GM19193 (cell line): ENCODE measurements around the gene SLC4A2.

Source experiments
- POLR2A ChIP-seq: IDR thresholded peaks from 4 replicates; pipeline ENCODE4 v1.6.1; 2011; ENCODE audit not compliant: insufficient read depth, insufficient read length; ENCODE audit errors: extremely low read depth

Gene SLC4A2

GRCh38 chr7:151117565-151117964 lies 58.2 kb downstream of the SLC4A2 start:
- no peak for TF ChIP-seq POLR2A

GRCh38 chr7:151118108-151119054 lies 59.0 kb downstream of the SLC4A2 start:
- no peak for TF ChIP-seq POLR2A

- no peak for TF ChIP-seq POLR2A
Measured at GRCh38 chr7:151119055-151119415, 59.6 kb downstream of the SLC4A2 start.

- no peak for TF ChIP-seq POLR2A
Measured at GRCh38 chr7:151119902-151120301, 60.5 kb downstream of the SLC4A2 start.

GRCh38 chr7:151120896-151121295 lies 61.5 kb downstream of the SLC4A2 start:
- no peak for TF ChIP-seq POLR2A

- TF ChIP-seq POLR2A: no peak
Measured at GRCh38 chr7:151121380-151122170, 62.2 kb downstream of the SLC4A2 start.

GRCh38 chr7:151122276-151122675 lies 62.9 kb downstream of the SLC4A2 start:
- no peak for TF ChIP-seq POLR2A

- TF ChIP-seq POLR2A: no peak
Measured at GRCh38 chr7:151122796-151123157, 63.4 kb downstream of the SLC4A2 start.

- TF ChIP-seq POLR2A: no peak
Measured at GRCh38 chr7:151123158-151123821, 63.9 kb downstream of the SLC4A2 start.

GRCh38 chr7:151123822-151124464 lies 64.6 kb downstream of the SLC4A2 start:
- no peak for TF ChIP-seq POLR2A

GRCh38 chr7:151124481-151124880 lies 65.1 kb downstream of the SLC4A2 start:
- no peak for TF ChIP-seq POLR2A

GRCh38 chr7:151124899-151125399 lies 65.6 kb downstream of the SLC4A2 start:
- no peak for TF ChIP-seq POLR2A

GRCh38 chr7:151125470-151125845 lies 66.1 kb downstream of the SLC4A2 start:
- no peak for TF ChIP-seq POLR2A

- TF ChIP-seq POLR2A: no peak
Measured at GRCh38 chr7:151125846-151126481, 66.6 kb downstream of the SLC4A2 start.
